Transverse colon (tissue), 4 donors: Measurements from ENCODE around the gene SLC38A1. TPM values are rescaled to one million over a fixed set of nuclear protein-coding genes. Genes with fewer than 3 reads are reported as not detected.
"Not testable (repeated sequence)": the region's sequence is repeated elsewhere in the genome, so short reads cannot be mapped to it uniquely, and the experiment has no call there.

Source experiments
- DNase-seq: peaks from one replicate; pipeline ENCODE4 v3.0.0-alpha.2; 2019
- H3K27ac ChIP-seq, 4 donors: fragments of 200-600 bp; sonication (generic); 2 replicates each; pipeline ENCODE4 v1.5.1; 2016 to 2018; ENCODE audit warnings: inconsistent platforms in 4 of 4
- H3K27me3 ChIP-seq: fragments of 200-600 bp; sonication (generic); 2 replicates; pipeline ENCODE4 v1.5.1; 2017; ENCODE audit warnings: inconsistent platforms
- H3K36me3 ChIP-seq, 4 donors: fragments of 200-600 bp; sonication (generic); 2 replicates each; pipeline ENCODE4 v1.5.1; 2017 to 2019; ENCODE audit warnings: inconsistent platforms in 4 of 4
- H3K4me1 ChIP-seq, 4 donors: fragments of 200-600 bp; sonication (generic); 2 replicates each; pipeline ENCODE4 v1.5.1; 2017 to 2020; ENCODE audit warnings: inconsistent platforms in 4 of 4
- H3K4me3 ChIP-seq, 4 donors: fragments of 200-600 bp; sonication (generic); 1 replicate in 1 of 4; 2 replicates in 3 of 4; pipeline versions ENCODE4 v1.5.1 to v1.6.1; 2017 to 2019; ENCODE audit warnings: inconsistent platforms in 4 of 4
- H3K9me3 ChIP-seq, 2 donors: fragments of 200-600 bp; sonication (generic); 2 replicates each; pipeline ENCODE4 v1.5.1; 2017 to 2019; ENCODE audit warnings: inconsistent platforms in 2 of 2
- EP300 ChIP-seq: sonication (generic); formaldehyde crosslinking; IDR thresholded peaks from one replicate; pipeline ENCODE4 v1.6.1; 2017; ENCODE audit warnings: antibody characterized with exemption, low read depth
- POLR2A ChIP-seq: fragments of 450-650 bp; IDR thresholded peaks from one replicate; pipeline ENCODE4 v1.6.1; 2016; ENCODE audit warnings: antibody characterized with exemption, mild to moderate bottlenecking, moderate library complexity
- POLR2AphosphoS5 ChIP-seq, 3 donors: sonication (generic); formaldehyde crosslinking; IDR thresholded peaks; one replicate each; pipeline ENCODE4 v1.6.1; 2016; ENCODE audit warnings: antibody characterized with exemption in 3 of 3
- WGBS, 2 donors: methylation state at CpG; one replicate each; pipeline ENCODE4 v1.1.5; 2018; ENCODE audit warnings: low coverage in 1 of 2; 5-methylcytosine and 5-hydroxymethylcytosine counted together
- in situ Hi-C, 4 donors: fragments of 200-750 bp; cut with MboI; loops; one replicate each; pipeline versions ENCODE4 v1.15.0 to v1.15.1; 2017; ENCODE audit warnings: low sequenced_read_pairs in 3 of 4, low pct_ligation_motif_present in 1 of 4, low pct_unique_long_range_greater_than_20kb in 1 of 4
- intact Hi-C: fragments of 100-400 bp; cut with DNase I; formaldehyde crosslinking; loops from one replicate; pipeline ENCODE4 v1.15.1; 2023; ENCODE audit warnings: low total_unique reads
- total RNA-seq, 4 donors: library from RNA; depleted of rRNA; stranded (reverse); fragments of >200 nt; gene quantifications; one replicate each; pipeline ENCODE4 v1.1.0, GENCODE V29; 2016
- TF ChIP-seq, protein P1 (sequence below), 5 experiments: fragments of 200-600 bp in 3 of 5; fragments of 450-650 bp in 2 of 5; sonication (generic) in 3 of 5; IDR thresholded peaks; 1 replicate in 2 of 5; 2 replicates in 3 of 5; pipeline ENCODE4 v1.5.1; 2016 to 2017; ENCODE audit warnings: antibody characterized with exemption in 5 of 5, inconsistent platforms in 3 of 5, mild to moderate bottlenecking in 2 of 5, moderate library complexity in 1 of 5

SLC38A1 gene
- total RNA-seq, 4 donors from 2014 or later = 36.8 to 139 (median 117) TPM

DNA sequence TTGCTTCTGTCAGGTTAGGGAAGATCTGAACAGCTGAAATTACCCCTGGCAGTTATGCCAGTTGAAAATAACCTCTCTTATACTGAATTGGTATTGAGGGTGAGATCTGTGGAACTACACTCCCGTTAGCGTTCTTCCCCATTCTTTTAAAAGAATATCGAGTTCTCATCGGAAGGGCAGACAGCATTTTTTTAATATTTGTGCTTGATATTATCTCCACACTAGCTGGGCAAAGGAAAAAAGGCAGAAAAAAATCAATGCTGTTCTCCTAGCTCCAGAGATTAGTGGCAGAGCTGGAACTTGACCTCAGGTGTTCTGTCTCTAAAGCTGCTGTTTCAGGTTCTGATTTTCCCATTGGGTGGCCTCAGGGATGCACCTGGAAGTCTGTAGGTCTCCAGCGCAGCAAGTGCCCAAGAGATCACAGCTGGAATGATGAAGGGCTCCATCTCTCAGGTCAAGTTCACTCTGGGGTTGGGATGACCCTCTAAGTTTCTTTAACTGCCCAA is 67.5 kb downstream of the SLC38A1 start:
- no peak overlapping the region for H3K27ac ChIP-seq
- intact Hi-C loops = no loop called here
- H3K9me3 ChIP-seq = no peaks in the 10 kb centered on the region
- WGBS, 2 donors = 84 to 97% methylated on average over 5 of the region's 5 CpGs
- TF ChIP-seq POLR2AphosphoS5 (IDR thresholded peaks at IDR 0.05) (no peak), POLR2A (no peak), EP300 (no peak)
- TF ChIP-seq, protein P1, sequence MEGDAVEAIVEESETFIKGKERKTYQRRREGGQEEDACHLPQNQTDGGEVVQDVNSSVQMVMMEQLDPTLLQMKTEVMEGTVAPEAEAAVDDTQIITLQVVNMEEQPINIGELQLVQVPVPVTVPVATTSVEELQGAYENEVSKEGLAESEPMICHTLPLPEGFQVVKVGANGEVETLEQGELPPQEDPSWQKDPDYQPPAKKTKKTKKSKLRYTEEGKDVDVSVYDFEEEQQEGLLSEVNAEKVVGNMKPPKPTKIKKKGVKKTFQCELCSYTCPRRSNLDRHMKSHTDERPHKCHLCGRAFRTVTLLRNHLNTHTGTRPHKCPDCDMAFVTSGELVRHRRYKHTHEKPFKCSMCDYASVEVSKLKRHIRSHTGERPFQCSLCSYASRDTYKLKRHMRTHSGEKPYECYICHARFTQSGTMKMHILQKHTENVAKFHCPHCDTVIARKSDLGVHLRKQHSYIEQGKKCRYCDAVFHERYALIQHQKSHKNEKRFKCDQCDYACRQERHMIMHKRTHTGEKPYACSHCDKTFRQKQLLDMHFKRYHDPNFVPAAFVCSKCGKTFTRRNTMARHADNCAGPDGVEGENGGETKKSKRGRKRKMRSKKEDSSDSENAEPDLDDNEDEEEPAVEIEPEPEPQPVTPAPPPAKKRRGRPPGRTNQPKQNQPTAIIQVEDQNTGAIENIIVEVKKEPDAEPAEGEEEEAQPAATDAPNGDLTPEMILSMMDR (IDR thresholded peaks at IDR 0.05) = no peak
- no peak for DNase-seq
- H3K36me3 ChIP-seq = peaks cover 0 to 79% (median 38%) of the 10 kb centered on the region in 4 donors
- H3K4me1 ChIP-seq = peaks cover 0 to 6% (median 0%) of the 10 kb centered on the region in 4 donors
- H3K27me3 ChIP-seq = no peaks in the 10 kb centered on the region
- no peak overlapping the region for H3K4me3 ChIP-seq
- in situ Hi-C loops = no loop called here

GRCh38 chr12:46200551-46200950 is 68.3 kb downstream of the SLC38A1 start:
- in situ Hi-C loops (no loop called here), intact Hi-C loops (no loop called here)
- Histone ChIP-seq H3K27ac (no peak overlapping the region), H3K36me3 (peaks cover 0 to 83% (median 40%) of the 10 kb centered on the region in 4 donors), H3K4me1 (peaks cover 0 to 6% (median 0%) of the 10 kb centered on the region in 4 donors), H3K27me3 (no peaks in the 10 kb centered on the region), H3K9me3 (no peaks in the 10 kb centered on the region), H3K4me3 (no peak overlapping the region)
- 88% methylated on average over 3 of the region's 3 CpGs for WGBS, 2 donors
- no peak for DNase-seq
- TF ChIP-seq, protein P1 (IDR thresholded peaks at IDR 0.05) = no peak
- no peak for TF ChIP-seq EP300
- no peak for TF ChIP-seq POLR2AphosphoS5 (IDR thresholded peaks at IDR 0.05)
- no peak for TF ChIP-seq POLR2A

DNA sequence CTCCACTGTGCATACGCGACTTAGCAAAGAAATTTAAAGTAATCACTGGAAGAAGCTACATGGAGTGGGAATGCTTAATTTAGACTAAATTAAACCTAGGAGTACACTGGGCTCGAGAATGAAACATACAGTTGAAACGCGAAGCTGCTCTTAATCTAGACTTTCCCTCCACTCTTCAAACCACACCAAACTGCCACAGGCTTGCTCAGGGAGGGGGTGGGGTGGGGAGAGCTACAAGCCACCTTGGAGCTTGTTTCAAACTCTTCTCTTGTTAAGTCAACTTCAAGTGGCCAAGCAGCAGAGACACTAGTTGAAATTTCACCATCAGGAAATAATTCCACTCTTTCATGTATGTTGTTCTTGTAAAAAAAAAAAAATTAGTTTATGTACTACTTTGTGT is 69.9 kb downstream of the SLC38A1 start:
- no peak for TF ChIP-seq EP300
- TF ChIP-seq POLR2A = no peak
- TF ChIP-seq POLR2AphosphoS5 (IDR thresholded peaks at IDR 0.05) = no peak
- TF ChIP-seq, protein P1 (IDR thresholded peaks at IDR 0.05) = no peak
- H3K27me3 ChIP-seq = no peaks in the 10 kb centered on the region
- in situ Hi-C loops = no loop called here
- H3K4me3 ChIP-seq = no peak overlapping the region
- intact Hi-C loops = no loop called here
- H3K9me3 ChIP-seq = no peaks in the 10 kb centered on the region
- peaks cover 0 to 80% (median 40%) of the 10 kb centered on the region in 4 donors for H3K36me3 ChIP-seq
- DNase-seq = no peak
- no peak overlapping the region for H3K27ac ChIP-seq
- WGBS, 2 donors = 87 to 91% methylated on average over 3 to 5 of the region's 5 CpGs
- H3K4me1 ChIP-seq = no peaks in the 10 kb centered on the region

DNA sequence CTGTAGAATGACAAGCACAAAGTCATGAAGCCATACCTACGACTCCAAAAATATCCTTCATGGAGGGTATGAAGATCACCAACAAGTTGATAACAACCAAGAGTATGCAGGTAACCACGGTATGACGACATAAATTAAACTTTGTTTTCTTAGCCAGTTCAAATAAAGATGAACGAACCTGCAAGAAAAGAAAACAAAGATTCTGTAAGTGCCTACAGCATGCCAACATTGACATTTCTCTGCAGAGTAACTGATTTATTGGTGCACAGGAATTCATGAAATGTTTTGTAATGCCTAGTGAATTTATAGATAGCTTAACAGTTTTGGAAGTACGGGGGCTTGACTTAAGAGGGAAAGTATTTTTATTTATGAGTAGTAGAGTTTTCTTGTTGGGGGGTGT is 71.0 kb downstream of the SLC38A1 start:
- intact Hi-C loops (no loop called here), in situ Hi-C loops (no loop called here)
- Histone ChIP-seq H3K4me1 (no peaks in the 10 kb centered on the region), H3K27me3 (no peaks in the 10 kb centered on the region), H3K9me3 (no peaks in the 10 kb centered on the region), H3K27ac (no peak overlapping the region), H3K4me3 (no peak overlapping the region), H3K36me3 (peaks cover 0 to 71% (median 36%) of the 10 kb centered on the region in 4 donors)
- DNase-seq = no peak
- TF ChIP-seq, protein P1 (IDR thresholded peaks at IDR 0.05) = no peak
- no peak for TF ChIP-seq POLR2A
- no peak for TF ChIP-seq EP300
- no peak for TF ChIP-seq POLR2AphosphoS5 (IDR thresholded peaks at IDR 0.05)
- WGBS, 2 donors = 55 to 76% methylated on average over 5 of the region's 5 CpGs

- in situ Hi-C loops, DNase-seq, H3K27ac ChIP-seq, intact Hi-C loops, H3K27me3 ChIP-seq, H3K4me3 ChIP-seq, H3K9me3 ChIP-seq, H3K4me1 ChIP-seq: not testable (repeated sequence)
- WGBS, 2 donors = 94% methylated on average over 2 of the region's 2 CpGs; no CpG with 5 or more reads in 1 of the 2 donors
- peaks cover 0 to 13% (median 5%) of the 10 kb centered on the region in 4 donors for H3K36me3 ChIP-seq
These were observed 78.3 kb downstream of the SLC38A1 start for GRCh38 chr12:46190533-46190932.
